Cerebellar nuclear complex (tissue), 1 donor: Measurements from ENCODE around the gene TSPAN9.
A peak's percentile ranks its signal among the peaks of the same experiment; 100 is the strongest.

Experiments used
- DNase-seq, 2 experiments: peaks; one replicate each; lab custom pipeline; 2025; lab: John Stamatoyannopoulos, UW

The TSPAN9 gene

GRCh38 chr12:3099146-3099545 is 22.0 kb downstream of the TSPAN9 start:
- DNase-seq, result no peak

GRCh38 chr12:3101309-3102024 is 24.3 kb downstream of the TSPAN9 start:
- DNase-seq, result no peak

- no peak for DNase-seq
Observed at GRCh38 chr12:3102771-3103410, 25.7 kb downstream of the TSPAN9 start.

- no peak for DNase-seq
Observed at GRCh38 chr12:3103806-3104205, 26.6 kb downstream of the TSPAN9 start.

GRCh38 chr12:3105690-3106479 is 28.7 kb downstream of the TSPAN9 start:
- no peak for DNase-seq

GRCh38 chr12:3106579-3106978 is 29.4 kb downstream of the TSPAN9 start:
- no peak for DNase-seq

GRCh38 chr12:3107071-3107583 is 29.9 kb downstream of the TSPAN9 start:
- peak in 1 of 2 experiments; percentile 26 for DNase-seq

GRCh38 chr12:3107954-3108353 is 30.8 kb downstream of the TSPAN9 start:
- DNase-seq, result no peak

GRCh38 chr12:3110578-3110977 is 33.4 kb downstream of the TSPAN9 start:
- no peak for DNase-seq

GRCh38 chr12:3113671-3114325 is 36.6 kb downstream of the TSPAN9 start:
- no peak for DNase-seq

GRCh38 chr12:3114671-3115070 is 37.5 kb downstream of the TSPAN9 start:
- no peak for DNase-seq

GRCh38 chr12:3115078-3115477 is 37.9 kb downstream of the TSPAN9 start:
- DNase-seq, result no peak

GRCh38 chr12:3116106-3116844 is 39.1 kb downstream of the TSPAN9 start:
- DNase-seq, result peak in 1 of 2 experiments; percentile 47

- DNase-seq, result no peak
Observed at GRCh38 chr12:3117144-3117581, 40.0 kb downstream of the TSPAN9 start.

GRCh38 chr12:3117591-3118015 is 40.4 kb downstream of the TSPAN9 start:
- no peak for DNase-seq

GRCh38 chr12:3119192-3119755 is 42.1 kb downstream of the TSPAN9 start:
- no peak for DNase-seq

- DNase-seq, result no peak
Observed at GRCh38 chr12:3119756-3120601, 42.8 kb downstream of the TSPAN9 start.

GRCh38 chr12:3120701-3121100 is 43.5 kb downstream of the TSPAN9 start:
- DNase-seq, result no peak

GRCh38 chr12:3122841-3123678 is 45.9 kb downstream of the TSPAN9 start:
- no peak for DNase-seq
